ENCODE data around the gene MUC5B.

Gene MUC5B

GRCh38 chr11:1203505-1204271, 19.2 kb upstream of the MUC5B start:
- H3K4me3 ChIP-seq (replicated peaks; ENCODE audit: low read depth, low read length) = no peak overlapping the region
- TF ChIP-seq CTCF (IDR thresholded peaks at IDR 0.05; ENCODE audit: low read length, missing control alignments) = no peak
- no peak for DNase-seq (ENCODE audit: low read depth)

DNA sequence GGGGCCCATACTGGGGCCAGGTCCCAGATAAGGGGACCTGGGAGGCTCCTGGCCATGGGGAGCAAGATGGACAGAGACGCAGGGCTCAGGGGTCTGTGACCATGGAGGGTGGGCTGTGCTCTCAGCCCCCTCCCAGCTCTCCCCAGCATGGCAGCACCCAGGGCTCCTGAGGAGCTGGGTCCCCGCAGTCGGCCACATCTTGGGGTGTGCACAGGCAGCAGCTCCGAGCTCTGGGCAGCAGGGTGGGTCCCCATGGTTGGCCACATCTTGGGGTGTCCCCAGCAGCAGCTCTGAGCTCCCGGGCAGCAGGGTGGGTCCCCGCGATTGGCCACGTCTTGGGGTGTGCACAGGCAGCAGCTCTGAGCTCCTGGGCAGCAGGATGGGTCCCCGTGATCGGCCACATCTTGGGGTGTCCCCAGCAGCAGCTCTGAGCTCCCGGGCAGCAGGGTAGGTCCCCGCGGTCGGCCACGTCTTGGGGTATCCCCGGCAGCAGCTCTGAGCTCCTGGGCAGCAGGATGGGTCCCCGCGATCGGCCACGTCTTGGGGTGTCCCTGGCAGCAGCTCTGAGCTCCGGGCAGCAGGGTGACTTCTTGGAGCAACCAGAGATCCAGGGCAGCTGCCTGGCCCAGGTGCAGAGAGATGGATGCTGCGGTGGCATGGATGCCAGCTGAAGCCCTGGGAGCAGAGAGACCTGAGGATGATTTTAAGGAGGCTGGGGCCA, 18.3 kb upstream of the MUC5B start:
- no peak for DNase-seq (ENCODE audit: low read depth)
- TF ChIP-seq CTCF (IDR thresholded peaks at IDR 0.05; ENCODE audit: low read length, missing control alignments) = no peak
- no peak overlapping the region for H3K4me3 ChIP-seq (replicated peaks; ENCODE audit: low read depth, low read length)

DNA sequence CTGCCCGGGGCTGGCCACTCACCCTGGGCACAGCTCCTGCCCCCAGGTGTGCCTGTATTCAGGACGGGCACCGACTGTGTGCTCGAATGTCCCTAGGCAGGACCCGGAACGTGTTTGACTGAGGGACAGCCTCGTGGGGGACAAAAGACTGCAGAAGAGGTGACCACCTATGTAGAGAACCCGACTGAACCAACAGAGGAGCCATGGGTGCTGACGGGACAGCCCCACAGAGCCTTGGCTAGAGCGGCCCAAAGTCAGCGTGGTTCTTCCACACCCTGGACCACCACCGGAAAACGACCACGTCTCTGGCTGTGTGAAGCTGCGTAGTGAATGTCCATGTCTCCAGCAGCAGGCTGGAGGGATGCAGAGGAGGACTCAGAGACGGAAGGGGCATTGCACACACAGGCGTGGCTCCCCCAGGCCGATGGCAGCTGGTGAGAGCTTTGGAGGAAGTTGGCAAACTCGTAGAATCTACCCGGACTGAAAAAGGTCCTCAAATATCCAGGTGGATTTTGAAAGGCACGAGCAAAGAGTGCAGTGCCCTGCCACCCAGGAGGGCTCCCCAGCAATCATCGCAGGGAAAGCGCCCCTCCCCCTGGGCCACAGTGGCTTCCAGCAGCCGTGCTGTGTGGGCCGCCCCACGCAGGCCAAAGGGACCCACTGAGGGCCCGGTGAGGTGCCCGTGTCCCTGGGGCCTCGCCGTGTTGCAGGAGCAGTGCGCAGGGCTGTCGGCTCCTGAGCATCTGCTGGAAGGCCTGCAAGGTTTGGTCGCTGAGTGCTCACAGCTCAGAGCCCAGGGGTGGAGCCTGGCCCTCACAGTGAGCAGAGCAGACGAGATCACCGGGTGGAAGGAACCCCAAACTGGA, 17.5 kb upstream of the MUC5B start:
- H3K4me3 ChIP-seq (replicated peaks; ENCODE audit: low read depth, low read length) = no peak overlapping the region
- TF ChIP-seq CTCF (IDR thresholded peaks at IDR 0.05; ENCODE audit: low read length, missing control alignments) = no peak
- no peak for DNase-seq (ENCODE audit: low read depth)

DNA sequence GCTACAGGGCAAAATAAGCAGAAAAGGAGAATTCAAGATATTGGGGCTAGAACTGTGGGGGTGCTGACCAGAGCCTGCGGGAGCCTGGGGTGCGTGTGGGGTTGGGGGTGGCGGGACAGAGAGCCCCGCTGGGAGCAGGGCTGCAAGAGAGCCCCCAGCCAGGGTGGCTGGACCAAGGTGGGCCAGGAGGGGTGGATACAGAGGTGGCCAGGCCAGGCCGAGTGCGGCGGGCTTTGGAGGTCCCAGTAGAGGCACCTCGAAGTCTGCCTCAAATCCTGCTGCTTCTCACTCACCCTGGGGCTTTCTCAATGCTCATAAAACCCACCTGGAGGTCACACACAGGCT, 16.9 kb upstream of the MUC5B start:
- H3K4me3 ChIP-seq (replicated peaks; ENCODE audit: low read depth, low read length) = no peak overlapping the region
- no peak for DNase-seq (ENCODE audit: low read depth)
- no peak for TF ChIP-seq CTCF (IDR thresholded peaks at IDR 0.05; ENCODE audit: low read length, missing control alignments)

- H3K4me3 ChIP-seq (replicated peaks; ENCODE audit: low read depth, low read length) = no peak overlapping the region
- DNase-seq (ENCODE audit: low read depth) = no peak
- TF ChIP-seq CTCF (IDR thresholded peaks at IDR 0.05; ENCODE audit: low read length, missing control alignments) = no peak
Measured at GRCh38 chr11:1206391-1207271, 16.2 kb upstream of the MUC5B start.

All from fibroblast of pulmonary artery (primary cell).